Activated naive CD8-positive, alpha-beta T cell treated with anti-CD3 and anti-CD28 coated beads, Interleukin-2, amount 50 U/mL, for 24 hours (primary cell): ENCODE data around the gene DLEU7.

Experiments
- ATAC-seq: fragments of 150-1000 bp; cut with Tn5 transposase; one replicate; pipeline ENCODE4 v1.10.0; 2021
- DNase-seq: peaks from one replicate; pipeline ENCODE4 v3.0.0; 2021
- H3K27ac Mint-ChIP-seq: one replicate; pipeline ENCODE4 v1.8.0; 2021; ENCODE audit warnings: mild to moderate bottlenecking, mixed read lengths
- H3K27me3 Mint-ChIP-seq: one replicate; pipeline ENCODE4 v1.8.0; 2021; ENCODE audit warnings: mixed read lengths
- H3K36me3 Mint-ChIP-seq: one replicate; pipeline ENCODE4 v1.8.0; 2021; ENCODE audit warnings: low read depth, mixed read lengths
- H3K4me1 Mint-ChIP-seq: one replicate; pipeline ENCODE4 v1.8.0; 2021; ENCODE audit warnings: mixed read lengths
- H3K4me3 Mint-ChIP-seq: one replicate; pipeline ENCODE4 v1.8.0; 2021; ENCODE audit warnings: mild to moderate bottlenecking, moderate library complexity, mixed read lengths
- H3K9me3 Mint-ChIP-seq: one replicate; pipeline ENCODE4 v1.8.0; 2021; ENCODE audit warnings: mixed read lengths

DLEU7 gene

GRCh38 chr13:50843257-50844083 is at the start of gene DLEU7:
Gene DLEU7 (minus strand): TSS chr13:50843692. CDS start chr13:50843646, 46 bp downstream.
- Mint-ChIP-seq H3K9me3 (no peaks in the 10 kb centered on the region), H3K4me1 (peaks cover 11% of the 10 kb centered on the region), H3K27me3 (peaks cover 12% of the 10 kb centered on the region), H3K27ac (no peak within 1 kb of the TSS), H3K36me3 (no peaks in the 10 kb centered on the region), H3K4me3 (no peak within 1 kb of the TSS)
- no peak for DNase-seq
- ATAC-seq = no peak

- peak; percentile 35 for DNase-seq
- Mint-ChIP-seq H3K4me1 (peaks cover 42% of the 10 kb centered on the region), H3K27ac (peak overlapping the region; percentile 69), H3K9me3 (peaks cover 5% of the 10 kb centered on the region), H3K27me3 (no peaks in the 10 kb centered on the region), H3K4me3 (peak overlapping the region; percentile 73), H3K36me3 (no peaks in the 10 kb centered on the region)
- ATAC-seq = no peak
Observed at GRCh38 chr13:50892210-50892944, 48.9 kb upstream of the DLEU7 start.

- Mint-ChIP-seq H3K36me3 (no peaks in the 10 kb centered on the region), H3K4me3 (no peak overlapping the region), H3K4me1 (peaks cover 46% of the 10 kb centered on the region), H3K9me3 (peaks cover 5% of the 10 kb centered on the region), H3K27me3 (no peaks in the 10 kb centered on the region), H3K27ac (no peak overlapping the region)
- ATAC-seq = no peak
- no peak for DNase-seq
Observed at GRCh38 chr13:50891206-50891605, 47.7 kb upstream of the DLEU7 start.

- ATAC-seq = no peak
- H3K4me3 Mint-ChIP-seq = no peak overlapping the region
Observed at GRCh38 chr13:50889317-50889716, 45.8 kb upstream of the DLEU7 start.

GRCh38 chr13:50888362-50888761 is 44.9 kb upstream of the DLEU7 start:
- ATAC-seq (no peak), DNase-seq (no peak)
- Mint-ChIP-seq H3K4me1 (peaks cover 30% of the 10 kb centered on the region), H3K4me3 (no peak overlapping the region), H3K27me3 (no peaks in the 10 kb centered on the region), H3K27ac (no peak overlapping the region), H3K36me3 (no peaks in the 10 kb centered on the region), H3K9me3 (no peaks in the 10 kb centered on the region)

More at GRCh38 chr13:50889317-50889716, 45.8 kb upstream of the DLEU7 start:
- Mint-ChIP-seq H3K9me3 (no peaks in the 10 kb centered on the region), H3K27ac (no peak overlapping the region), H3K27me3 (no peaks in the 10 kb centered on the region), H3K36me3 (no peaks in the 10 kb centered on the region), H3K4me1 (peaks cover 40% of the 10 kb centered on the region)
- no peak for DNase-seq

- H3K27ac Mint-ChIP-seq = no peak overlapping the region
Observed at GRCh38 chr13:50887151-50887550, 43.7 kb upstream of the DLEU7 start.

GRCh38 chr13:50884265-50884664 is 40.8 kb upstream of the DLEU7 start:
- peaks cover 3% of the 10 kb centered on the region for H3K4me1 Mint-ChIP-seq

More at GRCh38 chr13:50887151-50887550, 43.7 kb upstream of the DLEU7 start:
- H3K9me3 Mint-ChIP-seq = no peaks in the 10 kb centered on the region
- no peaks in the 10 kb centered on the region for H3K36me3 Mint-ChIP-seq
- peaks cover 20% of the 10 kb centered on the region for H3K4me1 Mint-ChIP-seq
- no peaks in the 10 kb centered on the region for H3K27me3 Mint-ChIP-seq
- DNase-seq (no peak), ATAC-seq (no peak)
- H3K4me3 Mint-ChIP-seq = no peak overlapping the region

GRCh38 chr13:50883728-50884127 is 40.2 kb upstream of the DLEU7 start:
- H3K27me3 Mint-ChIP-seq = no peaks in the 10 kb centered on the region
- H3K27ac Mint-ChIP-seq = no peak overlapping the region
- H3K4me3 Mint-ChIP-seq = no peak overlapping the region
- ATAC-seq = no peak
- no peaks in the 10 kb centered on the region for H3K9me3 Mint-ChIP-seq
- DNase-seq = no peak
- no peaks in the 10 kb centered on the region for H3K36me3 Mint-ChIP-seq
- peaks cover 3% of the 10 kb centered on the region for H3K4me1 Mint-ChIP-seq

More at GRCh38 chr13:50884265-50884664, 40.8 kb upstream of the DLEU7 start:
- ATAC-seq = no peak
- Mint-ChIP-seq H3K9me3 (no peaks in the 10 kb centered on the region), H3K4me3 (no peak overlapping the region), H3K27ac (no peak overlapping the region), H3K36me3 (no peaks in the 10 kb centered on the region), H3K27me3 (no peaks in the 10 kb centered on the region)
- DNase-seq = no peak

GRCh38 chr13:50882816-50883435 is 39.4 kb upstream of the DLEU7 start:
- ATAC-seq (no peak), DNase-seq (no peak)
- peaks cover 3% of the 10 kb centered on the region for H3K4me1 Mint-ChIP-seq
- H3K9me3 Mint-ChIP-seq = no peaks in the 10 kb centered on the region
- H3K36me3 Mint-ChIP-seq = no peaks in the 10 kb centered on the region
- no peak overlapping the region for H3K27ac Mint-ChIP-seq
- no peak overlapping the region for H3K4me3 Mint-ChIP-seq
- H3K27me3 Mint-ChIP-seq = no peaks in the 10 kb centered on the region

- H3K27me3 Mint-ChIP-seq = no peaks in the 10 kb centered on the region
- H3K4me1 Mint-ChIP-seq = no peaks in the 10 kb centered on the region
- H3K27ac Mint-ChIP-seq = no peak overlapping the region
- H3K36me3 Mint-ChIP-seq = no peaks in the 10 kb centered on the region
- no peak overlapping the region for H3K4me3 Mint-ChIP-seq
- no peaks in the 10 kb centered on the region for H3K9me3 Mint-ChIP-seq
- DNase-seq = no peak
- ATAC-seq = no peak
Observed at GRCh38 chr13:50873991-50874390, 30.5 kb upstream of the DLEU7 start.

GRCh38 chr13:50873467-50873866 is 30.0 kb upstream of the DLEU7 start:
- H3K36me3 Mint-ChIP-seq = no peaks in the 10 kb centered on the region
- H3K4me1 Mint-ChIP-seq = no peaks in the 10 kb centered on the region
- no peak overlapping the region for H3K27ac Mint-ChIP-seq
- H3K27me3 Mint-ChIP-seq = no peaks in the 10 kb centered on the region
- DNase-seq (no peak), ATAC-seq (no peak)
- no peaks in the 10 kb centered on the region for H3K9me3 Mint-ChIP-seq
- no peak overlapping the region for H3K4me3 Mint-ChIP-seq

- no peaks in the 10 kb centered on the region for H3K36me3 Mint-ChIP-seq
- H3K27me3 Mint-ChIP-seq = no peaks in the 10 kb centered on the region
- no peaks in the 10 kb centered on the region for H3K4me1 Mint-ChIP-seq
- no peaks in the 10 kb centered on the region for H3K9me3 Mint-ChIP-seq
- DNase-seq (no peak), ATAC-seq (no peak)
- H3K27ac Mint-ChIP-seq = no peak overlapping the region
- H3K4me3 Mint-ChIP-seq = no peak overlapping the region
Observed at GRCh38 chr13:50871405-50871804, 27.9 kb upstream of the DLEU7 start.

GRCh38 chr13:50867637-50867945 is 24.1 kb upstream of the DLEU7 start:
- Mint-ChIP-seq H3K9me3 (no peaks in the 10 kb centered on the region), H3K27me3 (no peaks in the 10 kb centered on the region), H3K4me1 (no peaks in the 10 kb centered on the region), H3K27ac (no peak overlapping the region), H3K4me3 (no peak overlapping the region), H3K36me3 (no peaks in the 10 kb centered on the region)
- no peak for DNase-seq
- ATAC-seq = no peak

GRCh38 chr13:50866817-50867636 is 23.5 kb upstream of the DLEU7 start:
- no peaks in the 10 kb centered on the region for H3K36me3 Mint-ChIP-seq
- no peaks in the 10 kb centered on the region for H3K27me3 Mint-ChIP-seq
- ATAC-seq = no peak
- no peak overlapping the region for H3K27ac Mint-ChIP-seq
- no peak overlapping the region for H3K4me3 Mint-ChIP-seq
- H3K9me3 Mint-ChIP-seq = no peaks in the 10 kb centered on the region
- no peak for DNase-seq
- no peaks in the 10 kb centered on the region for H3K4me1 Mint-ChIP-seq
